ENCODE data around the gene ARHGEF5.
"Not testable (repeated sequence)": the region's sequence is repeated elsewhere in the genome, so short reads cannot be mapped to it uniquely, and the experiment has no call there.

DNA sequence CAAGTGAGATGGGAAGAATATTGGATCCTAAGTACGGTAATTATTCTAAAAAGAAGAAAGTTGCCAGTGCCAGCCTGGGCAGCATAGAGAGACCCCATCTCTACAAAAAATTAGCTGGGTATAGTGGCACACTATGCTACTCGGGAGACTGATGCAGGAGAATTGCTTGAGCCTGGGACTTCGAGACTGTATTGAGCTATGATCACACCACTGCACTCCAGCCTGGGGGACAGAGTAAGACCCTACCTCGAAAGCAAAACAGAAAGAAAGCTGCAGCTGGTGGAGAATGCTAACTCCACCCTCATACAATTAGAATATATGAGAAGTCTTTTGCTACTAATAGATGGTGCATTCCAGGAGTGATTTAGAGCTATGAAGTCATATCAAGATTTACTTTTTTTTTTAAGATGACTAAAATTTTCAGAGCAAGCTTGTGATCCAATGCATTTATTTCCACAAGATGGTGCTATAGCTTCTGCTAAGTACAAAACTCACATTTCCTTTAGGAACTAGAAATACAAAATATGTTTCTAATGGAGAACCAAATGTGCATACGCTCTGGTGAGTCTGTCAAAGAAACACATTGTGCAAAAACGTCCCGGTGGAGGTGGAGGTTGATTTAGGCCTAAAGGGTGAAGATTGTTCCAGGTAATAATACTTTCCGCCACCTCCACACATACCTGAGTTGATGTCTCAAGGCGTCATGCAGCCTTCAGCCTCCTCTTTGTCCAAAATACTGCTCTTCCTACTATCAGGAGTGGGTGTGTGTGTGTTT, 23.8 kb upstream of the ARHGEF5 start:
- TF ChIP-seq GTF3C2 (IDR thresholded peaks at IDR 0.05; ENCODE audit: borderline replicate concordance, extremely low read depth, insufficient read length); GTF2E2 (tag; IDR thresholded peaks at IDR 0.05); ZZZ3 (IDR thresholded peaks at IDR 0.05): not testable (repeated sequence)
